HCT116 (cell line): Measurements from ENCODE around the gene CRB1.

Source experiments
- CEBPB ChIP-seq: IDR thresholded peaks from 2 replicates; pipeline ENCODE4 v1.6.1; 2012; ENCODE audit warnings: low read depth
- FOSL1 ChIP-seq: IDR thresholded peaks from 2 replicates; pipeline ENCODE4 v1.6.1; 2012; ENCODE audit warnings: low read depth
- POLR2A ChIP-seq: IDR thresholded peaks from 2 replicates; pipeline ENCODE4 v1.7.0; 2011; ENCODE audit warnings: borderline replicate concordance; ENCODE audit not compliant: insufficient read depth, insufficient read length; ENCODE audit errors: extremely low read depth
- TCF7L2 ChIP-seq: IDR thresholded peaks from 2 replicates; pipeline ENCODE4 v1.7.0; 2011; ENCODE audit warnings: borderline replicate concordance, inconsistent platforms; ENCODE audit not compliant: insufficient read depth, insufficient read length; ENCODE audit errors: extremely low read depth
- TF ChIP-seq, protein P1 (sequence below), 3 experiments: fragments of 200-600 bp in 1 of 3; sonication (generic) in 1 of 3; IDR thresholded peaks in 2 of 3; conservative IDR thresholded peaks in 1 of 3; 2 replicates each; pipeline ENCODE4 v1.5.1; 2012 to 2017; ENCODE audit warnings: low read depth in 2 of 3, low read length in 2 of 3, antibody characterized with exemption in 1 of 3, borderline replicate concordance in 1 of 3, control low read depth in 1 of 3, mild to moderate bottlenecking in 1 of 3, mixed read lengths in 1 of 3, mixed run types in 1 of 3, moderate library complexity in 1 of 3; ENCODE audit not compliant: insufficient read depth in 1 of 3
- TF ChIP-seq, protein P2 (sequence below): IDR thresholded peaks from 2 replicates; pipeline ENCODE4 v1.6.1; 2012
- TF ChIP-seq, protein P3 (sequence below): IDR thresholded peaks from 2 replicates; pipeline ENCODE4 v1.6.1; 2011; ENCODE audit warnings: mild to moderate bottlenecking, low read length, moderate library complexity; ENCODE audit not compliant: insufficient replicate concordance; ENCODE audit errors: extremely low read depth
- TF ChIP-seq, protein P4 (sequence below): IDR thresholded peaks from 2 replicates; pipeline ENCODE4 v1.6.1; 2012; ENCODE audit warnings: low read depth

DNA sequence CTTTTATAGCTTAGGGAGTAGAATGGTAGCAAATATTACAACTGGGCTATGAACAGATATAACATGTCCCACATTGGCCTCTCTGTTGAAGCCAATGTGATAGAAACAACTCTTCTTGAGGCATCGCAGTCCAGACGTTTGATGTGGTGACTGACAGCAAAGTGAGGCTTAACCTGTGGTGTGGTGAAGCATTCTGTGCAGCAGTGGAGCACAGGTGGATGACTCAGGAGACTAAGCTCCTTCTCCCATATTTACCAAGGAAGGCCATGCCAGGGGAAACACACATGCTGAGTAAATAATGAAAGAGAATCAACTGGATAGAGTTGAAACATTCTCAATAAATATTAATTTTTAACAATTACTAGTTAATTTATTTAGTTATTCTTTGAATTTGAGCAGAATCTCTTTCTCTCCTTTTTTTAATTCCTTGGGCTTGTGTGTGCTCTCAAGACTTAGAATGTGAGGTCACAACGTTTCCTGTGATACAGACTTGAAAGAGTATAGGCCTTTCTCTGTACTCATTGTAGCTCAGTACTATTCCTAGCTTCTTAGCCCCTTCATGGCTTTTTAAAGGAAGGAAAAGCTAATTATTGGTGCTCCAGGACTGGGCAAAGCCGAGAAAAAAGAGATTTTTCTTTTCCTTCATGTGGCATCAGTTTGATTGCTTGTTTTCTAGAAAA lies 17.6 kb downstream of the CRB1 start:
- TF ChIP-seq POLR2A, result no peak
- TF ChIP-seq, protein P1, sequence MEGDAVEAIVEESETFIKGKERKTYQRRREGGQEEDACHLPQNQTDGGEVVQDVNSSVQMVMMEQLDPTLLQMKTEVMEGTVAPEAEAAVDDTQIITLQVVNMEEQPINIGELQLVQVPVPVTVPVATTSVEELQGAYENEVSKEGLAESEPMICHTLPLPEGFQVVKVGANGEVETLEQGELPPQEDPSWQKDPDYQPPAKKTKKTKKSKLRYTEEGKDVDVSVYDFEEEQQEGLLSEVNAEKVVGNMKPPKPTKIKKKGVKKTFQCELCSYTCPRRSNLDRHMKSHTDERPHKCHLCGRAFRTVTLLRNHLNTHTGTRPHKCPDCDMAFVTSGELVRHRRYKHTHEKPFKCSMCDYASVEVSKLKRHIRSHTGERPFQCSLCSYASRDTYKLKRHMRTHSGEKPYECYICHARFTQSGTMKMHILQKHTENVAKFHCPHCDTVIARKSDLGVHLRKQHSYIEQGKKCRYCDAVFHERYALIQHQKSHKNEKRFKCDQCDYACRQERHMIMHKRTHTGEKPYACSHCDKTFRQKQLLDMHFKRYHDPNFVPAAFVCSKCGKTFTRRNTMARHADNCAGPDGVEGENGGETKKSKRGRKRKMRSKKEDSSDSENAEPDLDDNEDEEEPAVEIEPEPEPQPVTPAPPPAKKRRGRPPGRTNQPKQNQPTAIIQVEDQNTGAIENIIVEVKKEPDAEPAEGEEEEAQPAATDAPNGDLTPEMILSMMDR (IDR thresholded peaks at IDR 0.05 in 2 of 3, conservative IDR thresholded peaks at IDR 0.05 in 1 of 3; ENCODE audit: borderline replicate concordance in 1 of 3, insufficient read depth in 1 of 3, low read depth in 2 of 3, low read length in 2 of 3), result no peak
- TF ChIP-seq, protein P2, sequence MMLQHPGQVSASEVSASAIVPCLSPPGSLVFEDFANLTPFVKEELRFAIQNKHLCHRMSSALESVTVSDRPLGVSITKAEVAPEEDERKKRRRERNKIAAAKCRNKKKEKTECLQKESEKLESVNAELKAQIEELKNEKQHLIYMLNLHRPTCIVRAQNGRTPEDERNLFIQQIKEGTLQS, result no peak
- TF ChIP-seq, protein P3, sequence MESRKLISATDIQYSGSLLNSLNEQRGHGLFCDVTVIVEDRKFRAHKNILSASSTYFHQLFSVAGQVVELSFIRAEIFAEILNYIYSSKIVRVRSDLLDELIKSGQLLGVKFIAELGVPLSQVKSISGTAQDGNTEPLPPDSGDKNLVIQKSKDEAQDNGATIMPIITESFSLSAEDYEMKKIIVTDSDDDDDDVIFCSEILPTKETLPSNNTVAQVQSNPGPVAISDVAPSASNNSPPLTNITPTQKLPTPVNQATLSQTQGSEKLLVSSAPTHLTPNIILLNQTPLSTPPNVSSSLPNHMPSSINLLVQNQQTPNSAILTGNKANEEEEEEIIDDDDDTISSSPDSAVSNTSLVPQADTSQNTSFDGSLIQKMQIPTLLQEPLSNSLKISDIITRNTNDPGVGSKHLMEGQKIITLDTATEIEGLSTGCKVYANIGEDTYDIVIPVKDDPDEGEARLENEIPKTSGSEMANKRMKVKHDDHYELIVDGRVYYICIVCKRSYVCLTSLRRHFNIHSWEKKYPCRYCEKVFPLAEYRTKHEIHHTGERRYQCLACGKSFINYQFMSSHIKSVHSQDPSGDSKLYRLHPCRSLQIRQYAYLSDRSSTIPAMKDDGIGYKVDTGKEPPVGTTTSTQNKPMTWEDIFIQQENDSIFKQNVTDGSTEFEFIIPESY, result no peak
- TF ChIP-seq, protein P4, sequence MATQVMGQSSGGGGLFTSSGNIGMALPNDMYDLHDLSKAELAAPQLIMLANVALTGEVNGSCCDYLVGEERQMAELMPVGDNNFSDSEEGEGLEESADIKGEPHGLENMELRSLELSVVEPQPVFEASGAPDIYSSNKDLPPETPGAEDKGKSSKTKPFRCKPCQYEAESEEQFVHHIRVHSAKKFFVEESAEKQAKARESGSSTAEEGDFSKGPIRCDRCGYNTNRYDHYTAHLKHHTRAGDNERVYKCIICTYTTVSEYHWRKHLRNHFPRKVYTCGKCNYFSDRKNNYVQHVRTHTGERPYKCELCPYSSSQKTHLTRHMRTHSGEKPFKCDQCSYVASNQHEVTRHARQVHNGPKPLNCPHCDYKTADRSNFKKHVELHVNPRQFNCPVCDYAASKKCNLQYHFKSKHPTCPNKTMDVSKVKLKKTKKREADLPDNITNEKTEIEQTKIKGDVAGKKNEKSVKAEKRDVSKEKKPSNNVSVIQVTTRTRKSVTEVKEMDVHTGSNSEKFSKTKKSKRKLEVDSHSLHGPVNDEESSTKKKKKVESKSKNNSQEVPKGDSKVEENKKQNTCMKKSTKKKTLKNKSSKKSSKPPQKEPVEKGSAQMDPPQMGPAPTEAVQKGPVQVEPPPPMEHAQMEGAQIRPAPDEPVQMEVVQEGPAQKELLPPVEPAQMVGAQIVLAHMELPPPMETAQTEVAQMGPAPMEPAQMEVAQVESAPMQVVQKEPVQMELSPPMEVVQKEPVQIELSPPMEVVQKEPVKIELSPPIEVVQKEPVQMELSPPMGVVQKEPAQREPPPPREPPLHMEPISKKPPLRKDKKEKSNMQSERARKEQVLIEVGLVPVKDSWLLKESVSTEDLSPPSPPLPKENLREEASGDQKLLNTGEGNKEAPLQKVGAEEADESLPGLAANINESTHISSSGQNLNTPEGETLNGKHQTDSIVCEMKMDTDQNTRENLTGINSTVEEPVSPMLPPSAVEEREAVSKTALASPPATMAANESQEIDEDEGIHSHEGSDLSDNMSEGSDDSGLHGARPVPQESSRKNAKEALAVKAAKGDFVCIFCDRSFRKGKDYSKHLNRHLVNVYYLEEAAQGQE, result no peak
- TF ChIP-seq CEBPB, result no peak
- no peak for TF ChIP-seq TCF7L2
- TF ChIP-seq FOSL1, result no peak
